IPS DF 6.9 (cell line): ENCODE measurements around the gene GLRB.

ENCODE experiments used
- DNase-seq: peaks from one replicate; pipeline ENCODE4 v3.0.0-alpha.2; 2013; ENCODE audit warnings: low read depth, low spot score
- H3K27ac ChIP-seq: one replicate; pipeline ENCODE4 v1.5.1; 2013; ENCODE audit warnings: low read length, control low read depth
- H3K27me3 ChIP-seq: 2 replicates; pipeline ENCODE4 v1.6.1; 2013; ENCODE audit warnings: mild to moderate bottlenecking, low read length; ENCODE audit not compliant: control insufficient read depth, insufficient read depth
- H3K36me3 ChIP-seq: 2 replicates; pipeline ENCODE4 v1.6.1; 2013; ENCODE audit warnings: low read length; ENCODE audit not compliant: control insufficient read depth, insufficient read depth
- H3K4me1 ChIP-seq: 2 replicates; pipeline ENCODE4 v1.6.1; 2013; ENCODE audit warnings: low read length; ENCODE audit not compliant: control insufficient read depth, insufficient read depth
- H3K4me3 ChIP-seq: 2 replicates; pipeline ENCODE4 v1.5.1; 2013; ENCODE audit warnings: mild to moderate bottlenecking, low read length
- H3K9me3 ChIP-seq: 2 replicates; pipeline ENCODE4 v1.6.1; 2013; ENCODE audit warnings: low read length, inconsistent platforms; ENCODE audit not compliant: control insufficient read depth, insufficient read depth
- WGBS: extraction: QIAGEN DNeasy Blood & Tissue Kit; methylation state at CpG from one replicate; pipeline ENCODE4 v1.1.7; 2013; ENCODE audit warnings: mixed read lengths, missing lambda C conversion rate; ENCODE audit not compliant: insufficient read length, insufficient coverage; 5-methylcytosine and 5-hydroxymethylcytosine counted together

Gene GLRB

DNA sequence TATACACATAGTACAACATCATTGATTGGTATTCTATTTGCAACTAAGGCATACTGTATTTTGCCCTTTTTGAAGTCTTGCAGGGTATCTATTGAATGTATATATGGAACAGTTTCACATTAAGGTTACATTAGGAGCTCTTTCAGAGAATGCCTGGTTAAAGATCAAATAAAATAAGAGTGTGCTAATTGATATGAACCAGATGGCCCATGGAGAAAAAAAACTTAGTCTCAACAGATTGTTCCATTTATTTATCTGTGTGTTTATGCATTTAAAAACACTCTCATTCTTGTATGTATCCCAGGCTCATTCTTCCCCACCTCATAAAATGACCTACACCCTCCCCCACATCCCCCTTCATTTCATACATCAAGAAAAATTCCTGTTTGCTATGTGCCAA, 109.4 kb downstream of the GLRB start:
- H3K27ac ChIP-seq = no peak overlapping the region
- no peaks in the 10 kb centered on the region for H3K36me3 ChIP-seq
- H3K4me1 ChIP-seq = no peaks in the 10 kb centered on the region
- no peak for DNase-seq
- H3K4me3 ChIP-seq = no peak overlapping the region
- H3K27me3 ChIP-seq = no peaks in the 10 kb centered on the region
- no peaks in the 10 kb centered on the region for H3K9me3 ChIP-seq

GRCh38 chr4:157195374-157195773, 119.4 kb downstream of the GLRB start:
- H3K4me1 ChIP-seq = peaks cover 2% of the 10 kb centered on the region; the same call in 1 of the 2 replicates
- no peaks in the 10 kb centered on the region for H3K27me3 ChIP-seq
- H3K4me3 ChIP-seq = no peak overlapping the region
- no peak for DNase-seq
- no peaks in the 10 kb centered on the region for H3K36me3 ChIP-seq
- no peak overlapping the region for H3K27ac ChIP-seq
- no CpG with 5 or more reads among the region's 2 CpGs for WGBS
- H3K9me3 ChIP-seq = no peaks in the 10 kb centered on the region

DNA sequence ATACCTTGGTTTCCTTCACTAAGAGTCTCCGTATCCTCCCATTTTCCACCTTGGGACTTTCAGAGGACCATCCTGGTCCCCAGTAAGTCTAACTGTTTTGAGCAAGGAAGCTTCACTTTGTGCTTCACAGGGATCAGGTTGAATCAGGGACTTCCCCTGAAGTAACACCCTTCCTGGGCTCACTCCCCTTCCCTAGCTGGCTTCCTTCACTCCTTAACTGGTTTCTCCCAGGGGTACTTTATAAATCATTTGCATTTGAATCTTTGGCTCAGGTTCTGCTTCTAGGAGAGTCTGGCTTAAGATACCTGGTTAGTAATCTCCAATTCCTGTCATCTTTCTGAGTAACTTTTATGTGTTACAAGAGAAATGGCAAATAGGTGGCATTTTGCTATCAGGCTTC, 120.1 kb downstream of the GLRB start:
- Histone ChIP-seq H3K36me3 (no peaks in the 10 kb centered on the region), H3K4me1 (peaks cover 2% of the 10 kb centered on the region; the same call in 1 of the 2 replicates), H3K27ac (no peak overlapping the region), H3K4me3 (no peak overlapping the region), H3K9me3 (no peaks in the 10 kb centered on the region), H3K27me3 (no peaks in the 10 kb centered on the region)
- DNase-seq = no peak
- WGBS = no CpG with 5 or more reads among the region's 1 CpG

DNA sequence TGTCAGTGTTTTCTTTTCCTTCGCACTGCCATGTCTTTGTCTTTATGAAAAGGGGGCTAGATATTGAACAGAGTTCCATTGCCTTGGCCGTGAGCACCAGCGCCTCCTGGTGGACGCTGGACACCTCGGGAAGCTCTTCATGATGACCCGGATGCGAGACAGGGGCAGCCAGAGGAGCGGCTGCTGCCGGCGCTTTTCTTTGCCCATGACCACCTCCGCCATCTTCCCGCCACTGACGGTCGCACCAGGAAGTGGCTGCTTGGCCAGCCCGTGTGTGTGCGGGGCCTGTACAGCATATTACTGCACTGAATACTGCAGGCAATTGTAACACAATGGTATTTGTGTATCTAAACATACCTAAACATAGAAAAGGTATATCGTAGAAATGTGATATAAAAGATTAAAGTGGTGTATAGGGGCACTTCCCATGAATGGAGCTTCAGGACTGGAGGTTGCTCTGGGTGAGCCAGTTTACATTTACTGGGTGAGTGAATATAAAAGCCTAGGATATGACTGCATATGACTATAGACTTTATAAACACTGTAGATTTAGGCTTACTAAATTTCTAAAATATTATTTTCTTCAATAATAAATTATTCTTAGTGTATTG, 128.8 kb downstream of the GLRB start:
- WGBS = no CpG with 5 or more reads among the region's 17 CpGs
- H3K27me3 ChIP-seq = no peaks in the 10 kb centered on the region
- no peak overlapping the region for H3K4me3 ChIP-seq
- DNase-seq = no peak
- H3K4me1 ChIP-seq = no peaks in the 10 kb centered on the region
- H3K27ac ChIP-seq = no peak overlapping the region
- no peaks in the 10 kb centered on the region for H3K9me3 ChIP-seq
- no peaks in the 10 kb centered on the region for H3K36me3 ChIP-seq

DNA sequence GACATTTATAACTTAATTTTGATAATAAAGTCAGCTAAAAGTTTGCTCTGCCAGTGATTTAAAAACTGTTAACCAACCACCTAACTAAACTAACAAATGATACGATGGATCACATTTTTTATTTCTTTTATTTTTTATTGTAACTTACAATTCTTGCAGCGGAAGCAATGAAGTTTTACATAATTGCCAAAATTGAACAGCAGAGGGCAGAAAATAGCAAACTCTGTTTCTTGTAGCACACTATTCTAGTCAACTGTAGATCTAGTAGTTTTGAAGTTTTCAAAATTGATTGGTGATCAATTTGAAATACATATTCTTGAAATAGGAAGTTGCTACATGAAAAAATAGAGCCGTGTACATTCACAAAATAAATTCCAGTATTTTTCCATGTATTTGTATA, 141.8 kb downstream of the GLRB start:
- no peak overlapping the region for H3K4me3 ChIP-seq
- no peak for DNase-seq
- H3K9me3 ChIP-seq = no peaks in the 10 kb centered on the region
- WGBS = no CpG with 5 or more reads among the region's 3 CpGs
- H3K36me3 ChIP-seq = no peaks in the 10 kb centered on the region
- H3K4me1 ChIP-seq = no peaks in the 10 kb centered on the region
- H3K27me3 ChIP-seq = peaks cover 26% of the 10 kb centered on the region
- no peak overlapping the region for H3K27ac ChIP-seq

DNA sequence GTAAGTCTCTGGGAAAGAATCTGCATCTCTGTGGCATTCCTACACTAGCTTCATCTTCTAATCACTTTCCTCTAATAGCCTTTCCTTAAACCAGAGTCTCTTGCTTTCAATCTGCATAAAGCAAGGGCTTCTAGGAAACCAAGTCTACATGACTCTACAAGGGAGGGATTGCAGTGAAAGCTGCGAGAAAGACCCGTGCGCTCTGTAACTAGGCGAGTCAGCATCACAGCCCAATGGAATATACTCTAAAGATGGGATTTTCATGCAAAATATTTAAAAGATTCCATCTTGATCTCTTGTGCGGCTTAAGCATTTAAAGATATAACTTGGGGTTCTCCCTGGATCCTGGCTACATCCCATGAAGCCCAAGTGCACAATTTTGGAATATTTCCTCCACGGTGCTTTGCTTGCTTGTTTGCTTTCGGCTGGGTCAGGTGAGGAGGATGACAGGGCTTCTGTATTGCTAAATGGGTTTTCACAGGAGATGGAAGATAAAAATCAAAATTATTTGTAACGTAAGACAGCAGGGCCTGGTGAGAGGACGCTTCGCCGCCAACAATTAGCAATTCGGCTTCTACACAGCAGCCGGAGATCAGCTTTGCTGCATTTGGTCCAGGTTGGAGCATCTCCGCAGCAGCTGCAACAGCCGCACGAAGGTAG, 143.9 kb downstream of the GLRB start:
- peak; percentile 48 for DNase-seq
- WGBS = no CpG with 5 or more reads among the region's 16 CpGs
- Histone ChIP-seq H3K36me3 (no peaks in the 10 kb centered on the region), H3K27ac (no peak overlapping the region), H3K4me3 (no peak overlapping the region), H3K27me3 (peaks cover 30% of the 10 kb centered on the region), H3K4me1 (no peaks in the 10 kb centered on the region), H3K9me3 (no peaks in the 10 kb centered on the region)

GRCh38 chr4:157220371-157220881, 144.5 kb downstream of the GLRB start, which contains the start of gene GRIA2:
TSS of gene GRIA2 (plus strand) at chr4:157220728. CDS start at chr4:157221043, 315 bp downstream.
- Histone ChIP-seq H3K36me3 (no peaks in the 10 kb centered on the region), H3K9me3 (no peaks in the 10 kb centered on the region), H3K4me1 (no peaks in the 10 kb centered on the region), H3K27me3 (peaks cover 30% of the 10 kb centered on the region), H3K27ac (no peak within 1 kb of the TSS), H3K4me3 (peak within 1 kb of the TSS; percentile 89; the same call in 1 of the 2 replicates)
- DNase-seq = no peak
- whole genome bisulfite sequencing = no CpG with 5 or more reads among the region's 57 CpGs

- peaks cover 30% of the 10 kb centered on the region for H3K27me3 ChIP-seq
- no peak for DNase-seq
- H3K4me1 ChIP-seq = no peaks in the 10 kb centered on the region
- no CpG with 5 or more reads among the region's 24 CpGs for WGBS
- H3K4me3 ChIP-seq = peak overlapping the region; percentile 89; the same call in 1 of the 2 replicates
- H3K9me3 ChIP-seq = no peaks in the 10 kb centered on the region
- no peaks in the 10 kb centered on the region for H3K36me3 ChIP-seq
- no peak overlapping the region for H3K27ac ChIP-seq
Observed at GRCh38 chr4:157221426-157221894, 145.5 kb downstream of the GLRB start.
